Tongue (tissue), 2 donors: ENCODE measurements around the gene GPRC5D. TPM values are rescaled to one million over a fixed set of nuclear protein-coding genes. Genes with fewer than 3 reads are reported as not detected.

ENCODE experiments used
- DNase-seq: peaks from one replicate; pipeline ENCODE4 v3.0.0-alpha.2; 2015
- total RNA-seq: library from RNA; depleted of rRNA; stranded (reverse); fragments of >200 nt; gene quantifications from one replicate; pipeline ENCODE4 v1.2.3, GENCODE V29; 2014

Gene GPRC5D
- not detected for total RNA-seq

GRCh38 chr12:12952036-12952435 lies at the start of gene GPRC5D:
TSS of gene GPRC5D (minus strand) at chr12:12952170. CDS start at chr12:12950384, 1,786 bp downstream.
- no peak for DNase-seq

GRCh38 chr12:13001775-13002040 lies 49.7 kb upstream of the GPRC5D start:
- no peak for DNase-seq

- DNase-seq: peak; percentile 73
Observed at GRCh38 chr12:13000925-13001774, 49.2 kb upstream of the GPRC5D start.

GRCh38 chr12:13000616-13000924 lies 48.6 kb upstream of the GPRC5D start:
- DNase-seq: no peak

- peak; percentile 97 for DNase-seq
Observed at GRCh38 chr12:12999959-13000615, 48.1 kb upstream of the GPRC5D start, which contains the start of gene HEBP1. TSS of gene HEBP1 (minus strand) at chr12:13000265. CDS start at chr12:13000114, 151 bp downstream.

- DNase-seq: no peak
Observed at GRCh38 chr12:12999271-12999958, 47.4 kb upstream of the GPRC5D start.

GRCh38 chr12:12998248-12998647 lies 46.3 kb upstream of the GPRC5D start:
- DNase-seq: no peak

GRCh38 chr12:12997734-12998133 lies 45.8 kb upstream of the GPRC5D start:
- no peak for DNase-seq

- no peak for DNase-seq
Observed at GRCh38 chr12:12997156-12997555, 45.2 kb upstream of the GPRC5D start.

GRCh38 chr12:12996209-12996608 lies 44.2 kb upstream of the GPRC5D start:
- DNase-seq: no peak

- DNase-seq: no peak
Observed at GRCh38 chr12:12995088-12995487, 43.1 kb upstream of the GPRC5D start.

GRCh38 chr12:12993367-12993766 lies 41.4 kb upstream of the GPRC5D start:
- no peak for DNase-seq

GRCh38 chr12:12992418-12993130 lies 40.6 kb upstream of the GPRC5D start:
- DNase-seq: peak; percentile 37

GRCh38 chr12:12990700-12991468 lies 38.9 kb upstream of the GPRC5D start:
- DNase-seq: no peak

- DNase-seq: no peak
Observed at GRCh38 chr12:12987421-12987820, 35.5 kb upstream of the GPRC5D start.

GRCh38 chr12:12986775-12987331 lies 34.9 kb upstream of the GPRC5D start:
- DNase-seq: no peak

GRCh38 chr12:12985817-12986408 lies 33.9 kb upstream of the GPRC5D start:
- DNase-seq: no peak

- DNase-seq: no peak
Observed at GRCh38 chr12:12984149-12984548, 32.2 kb upstream of the GPRC5D start.

GRCh38 chr12:12983420-12984035 lies 31.6 kb upstream of the GPRC5D start:
- DNase-seq: peak; percentile 60

- DNase-seq: no peak
Observed at GRCh38 chr12:12982331-12982730, 30.4 kb upstream of the GPRC5D start.
